HepG2 (cell line): Measurements from ENCODE around the gene TMEM97. TPM values are rescaled to one million over a fixed set of nuclear protein-coding genes. Genes with fewer than 3 reads are reported as not detected.
A peak's percentile ranks its signal among the peaks of the same experiment; 100 is the strongest.

Experiments used
- ATM ChIP-seq: fragments of 450-650 bp; IDR thresholded peaks from 2 replicates; pipeline ENCODE4 v1.7.1; 2017; ENCODE audit warnings: mild to moderate bottlenecking, borderline replicate concordance
- SP140L ChIP-seq: sonication (generic); formaldehyde crosslinking; IDR thresholded peaks from 2 replicates; pipeline ENCODE4 v1.4.0; 2020; ENCODE audit warnings: missing genetic modification reagents, borderline replicate concordance
- ZFP1 ChIP-seq: IDR thresholded peaks from 2 replicates; pipeline ENCODE4 v1.6.1; 2016
- ZFX ChIP-seq: sonication (generic); formaldehyde crosslinking; IDR thresholded peaks from 2 replicates; pipeline ENCODE4 v1.4.0; 2020; ENCODE audit warnings: mild to moderate bottlenecking, low read depth, missing genetic modification reagents, moderate library complexity
- polyA plus RNA-seq, 8 experiments: library from polyadenylated mRNA; depleted of rRNA in 3 of 8; stranded (reverse) in 7 of 8; unstranded in 1 of 8; fragments of >200 nt; fragmentation: Illumina TruSeq in 4 of 8; extraction: Trizol in 4 of 8; gene quantifications; 2 replicates each; pipeline versions ENCODE4 v1.2.1 to v1.2.3, GENCODE V29; 2011 to 2016; ENCODE audit warnings: low read depth in 4 of 8, missing spikeins in 1 of 8, mixed read lengths in 1 of 8; ENCODE audit not compliant: insufficient read depth in 1 of 8
- total RNA-seq, 5 experiments: library from RNA; depleted of rRNA; stranded (reverse); fragments of >200 nt; fragmentation: Illumina TruSeq; extraction: Trizol; gene quantifications; 2 replicates each; pipeline ENCODE4 v1.2.3, GENCODE V29; 2016; ENCODE audit warnings: low read depth in 1 of 5
- TF ChIP-seq, protein P1 (sequence below): sonication (generic); formaldehyde crosslinking; IDR thresholded peaks from 2 replicates; pipeline ENCODE4 v1.5.1; 2020; ENCODE audit warnings: mild to moderate bottlenecking, missing genetic modification reagents, borderline replicate concordance
- TF ChIP-seq, protein P2 (sequence below): sonication (generic); formaldehyde crosslinking; IDR thresholded peaks from 2 replicates; pipeline ENCODE4 v1.4.0; 2020; ENCODE audit warnings: missing genetic modification reagents
- TF ChIP-seq, protein P3 (sequence below): sonication (generic); formaldehyde crosslinking; IDR thresholded peaks from 2 replicates; pipeline ENCODE4 v1.4.0; 2020; ENCODE audit warnings: mild to moderate bottlenecking, missing genetic modification reagents, borderline replicate concordance
- TF ChIP-seq, protein P4 (sequence below), 2 experiments: sonication (generic) in 1 of 2; formaldehyde crosslinking in 1 of 2; IDR thresholded peaks; 2 replicates each; pipeline versions ENCODE4 v1.4.0 to v1.6.1; 2018 to 2020; ENCODE audit warnings: missing genetic modification reagents in 2 of 2, borderline replicate concordance in 1 of 2, low read depth in 1 of 2, mild to moderate bottlenecking in 1 of 2, missing biosample characterization in 1 of 2

The TMEM97 gene
- total and polyA plus RNA-seq, 2 of the 13 experiments (the other 11 are each of a cell fraction or from before 2014, with no cell fraction given), result 69.6 to 137 TPM

DNA sequence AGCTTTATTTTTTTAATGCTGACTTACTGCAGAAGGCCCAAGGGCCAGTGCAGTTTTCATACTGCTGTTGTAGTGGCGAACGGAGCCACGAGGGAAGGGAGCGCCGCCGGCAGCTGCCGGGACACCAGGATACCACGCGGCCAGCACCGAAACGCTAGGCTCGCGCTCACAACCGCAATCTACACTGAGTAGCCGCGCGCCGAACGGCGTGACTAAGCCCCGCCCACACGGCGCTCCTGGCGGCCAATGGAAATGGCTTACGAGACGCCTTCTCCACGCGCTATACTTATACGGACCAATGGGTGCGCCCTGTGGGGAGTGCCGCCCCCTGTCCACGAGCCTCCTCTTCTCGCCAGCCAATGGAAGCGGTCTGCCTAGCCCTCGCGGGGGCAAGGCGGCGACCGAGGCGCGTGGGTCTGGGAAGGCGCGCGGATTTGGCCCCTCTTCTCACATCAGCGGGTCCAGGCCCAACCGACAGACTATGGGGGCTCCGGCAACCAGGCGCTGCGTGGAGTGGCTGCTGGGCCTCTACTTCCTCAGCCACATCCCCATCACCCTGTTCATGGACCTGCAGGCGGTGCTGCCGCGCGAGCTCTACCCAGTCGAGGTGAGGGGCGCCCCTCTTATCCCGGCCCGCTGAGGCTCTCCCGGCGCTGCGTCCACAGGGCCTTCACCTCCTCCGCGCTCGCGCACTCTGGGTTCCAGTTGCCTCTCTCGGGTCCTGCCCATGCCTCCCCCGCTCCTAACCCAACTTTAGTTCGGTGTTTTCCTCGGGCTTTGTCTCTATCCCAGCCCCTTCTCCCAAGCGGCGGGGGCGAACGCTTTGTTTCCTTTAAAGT, at the start of gene TMEM97 (continued):
- TF ChIP-seq, protein P1, sequence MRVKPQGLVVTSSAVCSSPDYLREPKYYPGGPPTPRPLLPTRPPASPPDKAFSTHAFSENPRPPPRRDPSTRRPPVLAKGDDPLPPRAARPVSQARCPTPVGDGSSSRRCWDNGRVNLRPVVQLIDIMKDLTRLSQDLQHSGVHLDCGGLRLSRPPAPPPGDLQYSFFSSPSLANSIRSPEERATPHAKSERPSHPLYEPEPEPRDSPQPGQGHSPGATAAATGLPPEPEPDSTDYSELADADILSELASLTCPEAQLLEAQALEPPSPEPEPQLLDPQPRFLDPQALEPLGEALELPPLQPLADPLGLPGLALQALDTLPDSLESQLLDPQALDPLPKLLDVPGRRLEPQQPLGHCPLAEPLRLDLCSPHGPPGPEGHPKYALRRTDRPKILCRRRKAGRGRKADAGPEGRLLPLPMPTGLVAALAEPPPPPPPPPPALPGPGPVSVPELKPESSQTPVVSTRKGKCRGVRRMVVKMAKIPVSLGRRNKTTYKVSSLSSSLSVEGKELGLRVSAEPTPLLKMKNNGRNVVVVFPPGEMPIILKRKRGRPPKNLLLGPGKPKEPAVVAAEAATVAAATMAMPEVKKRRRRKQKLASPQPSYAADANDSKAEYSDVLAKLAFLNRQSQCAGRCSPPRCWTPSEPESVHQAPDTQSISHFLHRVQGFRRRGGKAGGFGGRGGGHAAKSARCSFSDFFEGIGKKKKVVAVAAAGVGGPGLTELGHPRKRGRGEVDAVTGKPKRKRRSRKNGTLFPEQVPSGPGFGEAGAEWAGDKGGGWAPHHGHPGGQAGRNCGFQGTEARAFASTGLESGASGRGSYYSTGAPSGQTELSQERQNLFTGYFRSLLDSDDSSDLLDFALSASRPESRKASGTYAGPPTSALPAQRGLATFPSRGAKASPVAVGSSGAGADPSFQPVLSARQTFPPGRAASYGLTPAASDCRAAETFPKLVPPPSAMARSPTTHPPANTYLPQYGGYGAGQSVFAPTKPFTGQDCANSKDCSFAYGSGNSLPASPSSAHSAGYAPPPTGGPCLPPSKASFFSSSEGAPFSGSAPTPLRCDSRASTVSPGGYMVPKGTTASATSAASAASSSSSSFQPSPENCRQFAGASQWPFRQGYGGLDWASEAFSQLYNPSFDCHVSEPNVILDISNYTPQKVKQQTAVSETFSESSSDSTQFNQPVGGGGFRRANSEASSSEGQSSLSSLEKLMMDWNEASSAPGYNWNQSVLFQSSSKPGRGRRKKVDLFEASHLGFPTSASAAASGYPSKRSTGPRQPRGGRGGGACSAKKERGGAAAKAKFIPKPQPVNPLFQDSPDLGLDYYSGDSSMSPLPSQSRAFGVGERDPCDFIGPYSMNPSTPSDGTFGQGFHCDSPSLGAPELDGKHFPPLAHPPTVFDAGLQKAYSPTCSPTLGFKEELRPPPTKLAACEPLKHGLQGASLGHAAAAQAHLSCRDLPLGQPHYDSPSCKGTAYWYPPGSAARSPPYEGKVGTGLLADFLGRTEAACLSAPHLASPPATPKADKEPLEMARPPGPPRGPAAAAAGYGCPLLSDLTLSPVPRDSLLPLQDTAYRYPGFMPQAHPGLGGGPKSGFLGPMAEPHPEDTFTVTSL (CRISPR knock-in tag), result no peak
- TF ChIP-seq ZFP1 (CRISPR knock-in tag) (no peak), ATM (no peak), SP140L (CRISPR knock-in tag) (no peak), ZFX (CRISPR knock-in tag) (peak; percentile 93)
- TF ChIP-seq, protein P2, sequence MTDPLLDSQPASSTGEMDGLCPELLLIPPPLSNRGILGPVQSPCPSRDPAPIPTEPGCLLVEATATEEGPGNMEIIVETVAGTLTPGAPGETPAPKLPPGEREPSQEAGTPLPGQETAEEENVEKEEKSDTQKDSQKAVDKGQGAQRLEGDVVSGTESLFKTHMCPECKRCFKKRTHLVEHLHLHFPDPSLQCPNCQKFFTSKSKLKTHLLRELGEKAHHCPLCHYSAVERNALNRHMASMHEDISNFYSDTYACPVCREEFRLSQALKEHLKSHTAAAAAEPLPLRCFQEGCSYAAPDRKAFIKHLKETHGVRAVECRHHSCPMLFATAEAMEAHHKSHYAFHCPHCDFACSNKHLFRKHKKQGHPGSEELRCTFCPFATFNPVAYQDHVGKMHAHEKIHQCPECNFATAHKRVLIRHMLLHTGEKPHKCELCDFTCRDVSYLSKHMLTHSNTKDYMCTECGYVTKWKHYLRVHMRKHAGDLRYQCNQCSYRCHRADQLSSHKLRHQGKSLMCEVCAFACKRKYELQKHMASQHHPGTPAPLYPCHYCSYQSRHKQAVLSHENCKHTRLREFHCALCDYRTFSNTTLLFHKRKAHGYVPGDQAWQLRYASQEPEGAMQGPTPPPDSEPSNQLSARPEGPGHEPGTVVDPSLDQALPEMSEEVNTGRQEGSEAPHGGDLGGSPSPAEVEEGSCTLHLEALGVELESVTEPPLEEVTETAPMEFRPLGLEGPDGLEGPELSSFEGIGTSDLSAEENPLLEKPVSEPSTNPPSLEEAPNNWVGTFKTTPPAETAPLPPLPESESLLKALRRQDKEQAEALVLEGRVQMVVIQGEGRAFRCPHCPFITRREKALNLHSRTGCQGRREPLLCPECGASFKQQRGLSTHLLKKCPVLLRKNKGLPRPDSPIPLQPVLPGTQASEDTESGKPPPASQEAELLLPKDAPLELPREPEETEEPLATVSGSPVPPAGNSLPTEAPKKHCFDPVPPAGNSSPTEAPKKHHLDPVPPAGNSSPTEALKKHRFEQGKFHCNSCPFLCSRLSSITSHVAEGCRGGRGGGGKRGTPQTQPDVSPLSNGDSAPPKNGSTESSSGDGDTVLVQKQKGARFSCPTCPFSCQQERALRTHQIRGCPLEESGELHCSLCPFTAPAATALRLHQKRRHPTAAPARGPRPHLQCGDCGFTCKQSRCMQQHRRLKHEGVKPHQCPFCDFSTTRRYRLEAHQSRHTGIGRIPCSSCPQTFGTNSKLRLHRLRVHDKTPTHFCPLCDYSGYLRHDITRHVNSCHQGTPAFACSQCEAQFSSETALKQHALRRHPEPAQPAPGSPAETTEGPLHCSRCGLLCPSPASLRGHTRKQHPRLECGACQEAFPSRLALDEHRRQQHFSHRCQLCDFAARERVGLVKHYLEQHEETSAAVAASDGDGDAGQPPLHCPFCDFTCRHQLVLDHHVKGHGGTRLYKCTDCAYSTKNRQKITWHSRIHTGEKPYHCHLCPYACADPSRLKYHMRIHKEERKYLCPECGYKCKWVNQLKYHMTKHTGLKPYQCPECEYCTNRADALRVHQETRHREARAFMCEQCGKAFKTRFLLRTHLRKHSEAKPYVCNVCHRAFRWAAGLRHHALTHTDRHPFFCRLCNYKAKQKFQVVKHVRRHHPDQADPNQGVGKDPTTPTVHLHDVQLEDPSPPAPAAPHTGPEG (CRISPR knock-in tag), result 0 out of 2 replicates have a peak, but pooled peaks have one; percentile 24
- TF ChIP-seq, protein P3, sequence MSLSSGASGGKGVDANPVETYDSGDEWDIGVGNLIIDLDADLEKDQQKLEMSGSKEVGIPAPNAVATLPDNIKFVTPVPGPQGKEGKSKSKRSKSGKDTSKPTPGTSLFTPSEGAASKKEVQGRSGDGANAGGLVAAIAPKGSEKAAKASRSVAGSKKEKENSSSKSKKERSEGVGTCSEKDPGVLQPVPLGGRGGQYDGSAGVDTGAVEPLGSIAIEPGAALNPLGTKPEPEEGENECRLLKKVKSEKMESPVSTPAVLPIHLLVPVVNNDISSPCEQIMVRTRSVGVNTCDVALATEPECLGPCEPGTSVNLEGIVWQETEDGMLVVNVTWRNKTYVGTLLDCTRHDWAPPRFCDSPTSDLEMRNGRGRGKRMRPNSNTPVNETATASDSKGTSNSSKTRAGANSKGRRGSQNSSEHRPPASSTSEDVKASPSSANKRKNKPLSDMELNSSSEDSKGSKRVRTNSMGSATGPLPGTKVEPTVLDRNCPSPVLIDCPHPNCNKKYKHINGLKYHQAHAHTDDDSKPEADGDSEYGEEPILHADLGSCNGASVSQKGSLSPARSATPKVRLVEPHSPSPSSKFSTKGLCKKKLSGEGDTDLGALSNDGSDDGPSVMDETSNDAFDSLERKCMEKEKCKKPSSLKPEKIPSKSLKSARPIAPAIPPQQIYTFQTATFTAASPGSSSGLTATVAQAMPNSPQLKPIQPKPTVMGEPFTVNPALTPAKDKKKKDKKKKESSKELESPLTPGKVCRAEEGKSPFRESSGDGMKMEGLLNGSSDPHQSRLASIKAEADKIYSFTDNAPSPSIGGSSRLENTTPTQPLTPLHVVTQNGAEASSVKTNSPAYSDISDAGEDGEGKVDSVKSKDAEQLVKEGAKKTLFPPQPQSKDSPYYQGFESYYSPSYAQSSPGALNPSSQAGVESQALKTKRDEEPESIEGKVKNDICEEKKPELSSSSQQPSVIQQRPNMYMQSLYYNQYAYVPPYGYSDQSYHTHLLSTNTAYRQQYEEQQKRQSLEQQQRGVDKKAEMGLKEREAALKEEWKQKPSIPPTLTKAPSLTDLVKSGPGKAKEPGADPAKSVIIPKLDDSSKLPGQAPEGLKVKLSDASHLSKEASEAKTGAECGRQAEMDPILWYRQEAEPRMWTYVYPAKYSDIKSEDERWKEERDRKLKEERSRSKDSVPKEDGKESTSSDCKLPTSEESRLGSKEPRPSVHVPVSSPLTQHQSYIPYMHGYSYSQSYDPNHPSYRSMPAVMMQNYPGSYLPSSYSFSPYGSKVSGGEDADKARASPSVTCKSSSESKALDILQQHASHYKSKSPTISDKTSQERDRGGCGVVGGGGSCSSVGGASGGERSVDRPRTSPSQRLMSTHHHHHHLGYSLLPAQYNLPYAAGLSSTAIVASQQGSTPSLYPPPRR (CRISPR knock-in tag), result 0 out of 2 replicates have a peak, but pooled peaks have one; percentile 28
- TF ChIP-seq, protein P4, sequence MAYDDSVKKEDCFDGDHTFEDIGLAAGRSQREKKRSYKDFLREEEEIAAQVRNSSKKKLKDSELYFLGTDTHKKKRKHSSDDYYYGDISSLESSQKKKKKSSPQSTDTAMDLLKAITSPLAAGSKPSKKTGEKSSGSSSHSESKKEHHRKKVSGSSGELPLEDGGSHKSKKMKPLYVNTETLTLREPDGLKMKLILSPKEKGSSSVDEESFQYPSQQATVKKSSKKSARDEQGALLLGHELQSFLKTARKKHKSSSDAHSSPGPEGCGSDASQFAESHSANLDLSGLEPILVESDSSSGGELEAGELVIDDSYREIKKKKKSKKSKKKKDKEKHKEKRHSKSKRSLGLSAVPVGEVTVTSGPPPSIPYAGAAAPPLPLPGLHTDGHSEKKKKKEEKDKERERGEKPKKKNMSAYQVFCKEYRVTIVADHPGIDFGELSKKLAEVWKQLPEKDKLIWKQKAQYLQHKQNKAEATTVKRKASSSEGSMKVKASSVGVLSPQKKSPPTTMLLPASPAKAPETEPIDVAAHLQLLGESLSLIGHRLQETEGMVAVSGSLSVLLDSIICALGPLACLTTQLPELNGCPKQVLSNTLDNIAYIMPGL (CRISPR knock-in tag; IDR thresholded peaks at IDR 0.05; ENCODE audit: borderline replicate concordance in 1 of 2, low read depth in 1 of 2), result peak in 1 of 2 experiments; percentile 73; a peak in 1 of 4 replicates
